ENCODE measurements around the gene WNT7B.

The WNT7B gene

GRCh38 chr22:45960477-45961386, 16.2 kb downstream of the WNT7B start:
- no peaks in the 10 kb centered on the region for H3K9me3 ChIP-seq (ENCODE audit: control insufficient read depth, insufficient read depth, low read depth, low read length)
- H3K4me1 ChIP-seq (ENCODE audit: control insufficient read depth, insufficient read depth, low read length) = peaks cover 10% of the 10 kb centered on the region; the same call in 1 of the 2 replicates
- no peaks in the 10 kb centered on the region for H3K27me3 ChIP-seq (ENCODE audit: control insufficient read depth, insufficient read depth, low read length)
- no peak overlapping the region for H3K4me3 ChIP-seq (ENCODE audit: low read depth, low read length)
- H3K9ac ChIP-seq (ENCODE audit: low read length) = no peak overlapping the region
- H3K27ac ChIP-seq (ENCODE audit: low read depth, low read length) = no peak overlapping the region
- no peaks in the 10 kb centered on the region for H3K36me3 ChIP-seq (ENCODE audit: control insufficient read depth, insufficient read depth, low read length)

GRCh38 chr22:45959719-45960476, 17.1 kb downstream of the WNT7B start:
- H3K4me1 ChIP-seq (ENCODE audit: control insufficient read depth, insufficient read depth, low read length) = peaks cover 10% of the 10 kb centered on the region; the same call in 1 of the 2 replicates
- H3K4me3 ChIP-seq (ENCODE audit: low read depth, low read length) = no peak overlapping the region
- peak overlapping the region; percentile 10 for H3K9ac ChIP-seq (ENCODE audit: low read length)

GRCh38 chr22:45958971-45959370, 18.0 kb downstream of the WNT7B start:
- H3K27me3 ChIP-seq (ENCODE audit: control insufficient read depth, insufficient read depth, low read length) = no peaks in the 10 kb centered on the region
- H3K9ac ChIP-seq (ENCODE audit: low read length) = no peak overlapping the region
- no peaks in the 10 kb centered on the region for H3K9me3 ChIP-seq (ENCODE audit: control insufficient read depth, insufficient read depth, low read depth, low read length)
- H3K27ac ChIP-seq (ENCODE audit: low read depth, low read length) = no peak overlapping the region
- H3K36me3 ChIP-seq (ENCODE audit: control insufficient read depth, insufficient read depth, low read length) = no peaks in the 10 kb centered on the region
- H3K4me3 ChIP-seq (ENCODE audit: low read depth, low read length) = no peak overlapping the region
- H3K4me1 ChIP-seq (ENCODE audit: control insufficient read depth, insufficient read depth, low read length) = peaks cover 10% of the 10 kb centered on the region; the same call in 1 of the 2 replicates

More at GRCh38 chr22:45959719-45960476, 17.1 kb downstream of the WNT7B start:
- Histone ChIP-seq H3K36me3 (ENCODE audit: control insufficient read depth, insufficient read depth, low read length) (no peaks in the 10 kb centered on the region), H3K27ac (ENCODE audit: low read depth, low read length) (no peak overlapping the region), H3K9me3 (ENCODE audit: control insufficient read depth, insufficient read depth, low read depth, low read length) (no peaks in the 10 kb centered on the region), H3K27me3 (ENCODE audit: control insufficient read depth, insufficient read depth, low read length) (no peaks in the 10 kb centered on the region)

GRCh38 chr22:45957826-45958225, 19.1 kb downstream of the WNT7B start:
- Histone ChIP-seq H3K4me1 (ENCODE audit: control insufficient read depth, insufficient read depth, low read length) (peaks cover 10% of the 10 kb centered on the region; the same call in 1 of the 2 replicates), H3K9ac (ENCODE audit: low read length) (no peak overlapping the region), H3K4me3 (ENCODE audit: low read depth, low read length) (no peak overlapping the region), H3K27ac (ENCODE audit: low read depth, low read length) (no peak overlapping the region), H3K27me3 (ENCODE audit: control insufficient read depth, insufficient read depth, low read length) (no peaks in the 10 kb centered on the region; the same call in 1 of the 2 replicates), H3K36me3 (ENCODE audit: control insufficient read depth, insufficient read depth, low read length) (no peaks in the 10 kb centered on the region), H3K9me3 (ENCODE audit: control insufficient read depth, insufficient read depth, low read depth, low read length) (no peaks in the 10 kb centered on the region)

- Histone ChIP-seq H3K9ac (ENCODE audit: low read length) (no peak overlapping the region), H3K4me1 (ENCODE audit: control insufficient read depth, insufficient read depth, low read length) (no peaks in the 10 kb centered on the region), H3K9me3 (ENCODE audit: control insufficient read depth, insufficient read depth, low read depth, low read length) (no peaks in the 10 kb centered on the region), H3K4me3 (ENCODE audit: low read depth, low read length) (no peak overlapping the region), H3K27ac (ENCODE audit: low read depth, low read length) (no peak overlapping the region), H3K36me3 (ENCODE audit: control insufficient read depth, insufficient read depth, low read length) (no peaks in the 10 kb centered on the region), H3K27me3 (ENCODE audit: control insufficient read depth, insufficient read depth, low read length) (no peaks in the 10 kb centered on the region; the same call in 1 of the 2 replicates)
These were observed 23.8 kb downstream of the WNT7B start for GRCh38 chr22:45953178-45953577.

- Histone ChIP-seq H3K27ac (ENCODE audit: low read depth, low read length) (no peak overlapping the region), H3K9ac (ENCODE audit: low read length) (no peak overlapping the region), H3K27me3 (ENCODE audit: control insufficient read depth, insufficient read depth, low read length) (no peaks in the 10 kb centered on the region; the same call in 1 of the 2 replicates), H3K9me3 (ENCODE audit: control insufficient read depth, insufficient read depth, low read depth, low read length) (no peaks in the 10 kb centered on the region), H3K4me3 (ENCODE audit: low read depth, low read length) (no peak overlapping the region), H3K36me3 (ENCODE audit: control insufficient read depth, insufficient read depth, low read length) (no peaks in the 10 kb centered on the region), H3K4me1 (ENCODE audit: control insufficient read depth, insufficient read depth, low read length) (no peaks in the 10 kb centered on the region)
These were observed 24.4 kb downstream of the WNT7B start for GRCh38 chr22:45952553-45952952.

GRCh38 chr22:45952151-45952550, 24.8 kb downstream of the WNT7B start:
- Histone ChIP-seq H3K9ac (ENCODE audit: low read length) (no peak overlapping the region), H3K36me3 (ENCODE audit: control insufficient read depth, insufficient read depth, low read length) (no peaks in the 10 kb centered on the region), H3K27ac (ENCODE audit: low read depth, low read length) (no peak overlapping the region), H3K9me3 (ENCODE audit: control insufficient read depth, insufficient read depth, low read depth, low read length) (no peaks in the 10 kb centered on the region), H3K27me3 (ENCODE audit: control insufficient read depth, insufficient read depth, low read length) (no peaks in the 10 kb centered on the region; the same call in 1 of the 2 replicates), H3K4me1 (ENCODE audit: control insufficient read depth, insufficient read depth, low read length) (no peaks in the 10 kb centered on the region), H3K4me3 (ENCODE audit: low read depth, low read length) (no peak overlapping the region)

GRCh38 chr22:45949891-45950290, 27.1 kb downstream of the WNT7B start:
- no peaks in the 10 kb centered on the region for H3K36me3 ChIP-seq (ENCODE audit: control insufficient read depth, insufficient read depth, low read length)
- no peaks in the 10 kb centered on the region for H3K4me1 ChIP-seq (ENCODE audit: control insufficient read depth, insufficient read depth, low read length)
- H3K27me3 ChIP-seq (ENCODE audit: control insufficient read depth, insufficient read depth, low read length) = no peaks in the 10 kb centered on the region; the same call in 1 of the 2 replicates
- H3K4me3 ChIP-seq (ENCODE audit: low read depth, low read length) = no peak overlapping the region
- no peak overlapping the region for H3K27ac ChIP-seq (ENCODE audit: low read depth, low read length)
- H3K9ac ChIP-seq (ENCODE audit: low read length) = no peak overlapping the region
- no peaks in the 10 kb centered on the region for H3K9me3 ChIP-seq (ENCODE audit: control insufficient read depth, insufficient read depth, low read depth, low read length)

- no peaks in the 10 kb centered on the region for H3K4me1 ChIP-seq (ENCODE audit: control insufficient read depth, insufficient read depth, low read length)
- H3K36me3 ChIP-seq (ENCODE audit: control insufficient read depth, insufficient read depth, low read length) = no peaks in the 10 kb centered on the region
- no peaks in the 10 kb centered on the region for H3K9me3 ChIP-seq (ENCODE audit: control insufficient read depth, insufficient read depth, low read depth, low read length)
- no peak overlapping the region for H3K27ac ChIP-seq (ENCODE audit: low read depth, low read length)
- H3K27me3 ChIP-seq (ENCODE audit: control insufficient read depth, insufficient read depth, low read length) = no peaks in the 10 kb centered on the region; the same call in 1 of the 2 replicates
- H3K4me3 ChIP-seq (ENCODE audit: low read depth, low read length) = no peak overlapping the region
- H3K9ac ChIP-seq (ENCODE audit: low read length) = no peak overlapping the region
These were observed 27.6 kb downstream of the WNT7B start for GRCh38 chr22:45949258-45949870.

GRCh38 chr22:45948081-45948648, 28.8 kb downstream of the WNT7B start:
- Histone ChIP-seq H3K36me3 (ENCODE audit: control insufficient read depth, insufficient read depth, low read length) (no peaks in the 10 kb centered on the region), H3K27ac (ENCODE audit: low read depth, low read length) (no peak overlapping the region), H3K9me3 (ENCODE audit: control insufficient read depth, insufficient read depth, low read depth, low read length) (no peaks in the 10 kb centered on the region), H3K4me3 (ENCODE audit: low read depth, low read length) (no peak overlapping the region), H3K27me3 (ENCODE audit: control insufficient read depth, insufficient read depth, low read length) (no peaks in the 10 kb centered on the region; the same call in 1 of the 2 replicates), H3K4me1 (ENCODE audit: control insufficient read depth, insufficient read depth, low read length) (no peaks in the 10 kb centered on the region), H3K9ac (ENCODE audit: low read length) (no peak overlapping the region)
